Liver (tissue), 3 donors: Measurements from ENCODE around the gene NFIX.

Experiments used
- CTCF ChIP-seq: fragments of 150-350 bp; IDR thresholded peaks from 2 replicates; pipeline ENCODE4 v1.5.1; 2017; ENCODE audit warnings: improper control_type of control experiment, low read depth, low read length; ENCODE audit not compliant: missing input control
- JUND ChIP-seq, 2 donors: IDR thresholded peaks; 2 replicates each; pipeline ENCODE4 v1.6.1; 2016; ENCODE audit warnings: antibody characterized with exemption in 2 of 2
- donor health status: healthy.
- donor health status: healthy.

GRCh38 chr19:13043285-13043684 lies 48.0 kb downstream of the NFIX start:
- no peak for TF ChIP-seq CTCF
- TF ChIP-seq JUND (IDR thresholded peaks at IDR 0.05), result no peak
